Measurements from ENCODE around the gene BMI1. TPM values are rescaled to one million over a fixed set of nuclear protein-coding genes. Genes with fewer than 3 reads are reported as not detected.

Gene BMI1
- total and polyA plus RNA-seq, 2 donors (not counting 3 experiments of a cell fraction or from before 2014, with no cell fraction given), result 12.0 to 25.1 TPM

- Histone ChIP-seq H3K36me3 (ENCODE audit: control insufficient read depth in 2 of 2, extremely low read depth in 1 of 2, insufficient read depth in 2 of 2, low read length in 2 of 2) (no peaks in the 10 kb centered on the region), H4K20me1 (replicated peaks; ENCODE audit: control insufficient read depth, extremely low read depth, insufficient read depth, low read length) (no peaks in the 10 kb centered on the region), H3K79me2 (ENCODE audit: control insufficient read depth, insufficient read depth, low read length) (no peaks in the 10 kb centered on the region), H3K9me1 (replicated peaks; ENCODE audit: control insufficient read depth, extremely low read depth, insufficient read depth, low read length) (no peaks in the 10 kb centered on the region), H3K4me3 (replicated peaks in 1 of 3; ENCODE audit: insufficient read depth in 1 of 3, low read depth in 1 of 3, low read length in 3 of 3) (peak overlapping the region; percentile 78 to 81 (median 80)), H3K4me1 (ENCODE audit: control insufficient read depth, extremely low read depth, insufficient read depth, low read length) (peaks cover 13% of the 10 kb centered on the region), H3K27ac (ENCODE audit: insufficient read depth, low read depth, low read length) (no peak overlapping the region), H3K4me2 (ENCODE audit: insufficient read depth, low read length) (peak overlapping the region; percentile 93), H3K27me3 (ENCODE audit: control insufficient read depth in 2 of 2, insufficient read depth in 2 of 2, low read length in 2 of 2) (peaks cover 73 to 90% of the 10 kb centered on the region in 2 experiments), H2AFZ (ENCODE audit: low read depth, low read length) (peak overlapping the region; percentile 94), H3K9me3 (replicated peaks; ENCODE audit: control insufficient read depth, insufficient read depth, low read length) (no peaks in the 10 kb centered on the region), H3K9ac (replicated peaks; ENCODE audit: extremely low read depth, insufficient read depth, low read length) (peak overlapping the region; percentile 86)
- intact Hi-C loops (cut with micrococcal nuclease) (loop anchor here (1.0 to 5.0 kb wide), 4 partner anchors 20 to 844 kb away; partner anchors contain the start of genes BMI1 and COMMD3), dilution Hi-C loops (cut with MboI; ENCODE audit: extremely low pct_ligation_motif_present, low sequenced_read_pairs) (no loop called here)
- peak; percentile 53 for DNase-seq (ENCODE audit: low read depth, low spot score)
- no TSS peak for BruUV-seq (replicated peaks)
- POLR2A ChIA-PET, result interaction anchor here (1.5 to 1.8 kb wide), 3 partner anchors 25 to 134 kb away, joined by 3 to 8 read pairs (median 4); partner anchors contain the start of gene COMMD3
- FAIRE-seq, result no peak
- TF ChIP-seq JUN (IDR thresholded peaks at IDR 0.05; ENCODE audit: borderline replicate concordance, insufficient read depth, insufficient read length, low read depth), result no peak
- peak; percentile 63 for TF ChIP-seq EZH2 (IDR thresholded peaks at IDR 0.05; ENCODE audit: borderline replicate concordance, low read depth, low read length, severe bottlenecking)
- CTCF ChIA-PET, result interaction anchor here (1.1 to 1.5 kb wide), 3 partner anchors 25 to 845 kb away, joined by 3 to 9 read pairs (median 5); partner anchors contain the start of gene COMMD3
Observed at GRCh38 chr10:22341190-22341925, 20.5 kb downstream of the BMI1 start.

- no peak overlapping the region for H2AFZ ChIP-seq (ENCODE audit: low read depth, low read length)
- H3K9me1 ChIP-seq (replicated peaks; ENCODE audit: control insufficient read depth, extremely low read depth, insufficient read depth, low read length), result no peaks in the 10 kb centered on the region
- FAIRE-seq (no peak), DNase-seq (ENCODE audit: low read depth, low spot score) (no peak)
- no peaks in the 10 kb centered on the region for H3K79me2 ChIP-seq (ENCODE audit: control insufficient read depth, insufficient read depth, low read length)
- peaks cover 73 to 90% of the 10 kb centered on the region in 2 experiments for H3K27me3 ChIP-seq (ENCODE audit: control insufficient read depth in 2 of 2, insufficient read depth in 2 of 2, low read length in 2 of 2)
- H3K4me2 ChIP-seq (ENCODE audit: insufficient read depth, low read length), result no peak overlapping the region
- intact Hi-C loops (cut with micrococcal nuclease) (loop anchor here (1.0 to 5.0 kb wide), 4 partner anchors 21 to 845 kb away; partner anchors contain the start of genes BMI1 and COMMD3), dilution Hi-C loops (cut with MboI; ENCODE audit: extremely low pct_ligation_motif_present, low sequenced_read_pairs) (no loop called here)
- H3K4me1 ChIP-seq (ENCODE audit: control insufficient read depth, extremely low read depth, insufficient read depth, low read length), result peaks cover 13% of the 10 kb centered on the region
- BruUV-seq (replicated peaks), result no TSS peak
- H3K36me3 ChIP-seq (ENCODE audit: control insufficient read depth in 2 of 2, extremely low read depth in 1 of 2, insufficient read depth in 2 of 2, low read length in 2 of 2), result no peaks in the 10 kb centered on the region
- no peaks in the 10 kb centered on the region for H3K9me3 ChIP-seq (replicated peaks; ENCODE audit: control insufficient read depth, insufficient read depth, low read length)
- H4K20me1 ChIP-seq (replicated peaks; ENCODE audit: control insufficient read depth, extremely low read depth, insufficient read depth, low read length), result no peaks in the 10 kb centered on the region
- H3K9ac ChIP-seq (replicated peaks; ENCODE audit: extremely low read depth, insufficient read depth, low read length), result no peak overlapping the region
- CTCF ChIA-PET, result no interaction called here
- TF ChIP-seq MAX (IDR thresholded peaks at IDR 0.05; ENCODE audit: insufficient read depth, insufficient read length), result no peak
- TF ChIP-seq POLR2AphosphoS5 (IDR thresholded peaks at IDR 0.05; ENCODE audit: insufficient read depth, low read depth, low read length), result no peak
- TF ChIP-seq EZH2 (IDR thresholded peaks at IDR 0.05; ENCODE audit: borderline replicate concordance, low read depth, low read length, severe bottlenecking), result no peak
- TF ChIP-seq MYC (IDR thresholded peaks at IDR 0.05; ENCODE audit: low read depth, low read length), result no peak
- no peak for TF ChIP-seq CTCF (IDR thresholded peaks at IDR 0.05; ENCODE audit: extremely low read depth in 1 of 2, insufficient read depth in 1 of 2, low read depth in 1 of 2, low read length in 2 of 2)
- TF ChIP-seq JUN (IDR thresholded peaks at IDR 0.05; ENCODE audit: borderline replicate concordance, insufficient read depth, insufficient read length, low read depth), result no peak
- TF ChIP-seq POLR2A (IDR thresholded peaks at IDR 0.05; ENCODE audit: low read depth, low read length), result no peak
- no peak for TF ChIP-seq GATA2 (IDR thresholded peaks at IDR 0.05; ENCODE audit: insufficient read depth, insufficient read length, low read depth, low read length)
- no peak for TF ChIP-seq FOS (IDR thresholded peaks at IDR 0.05; ENCODE audit: borderline replicate concordance, insufficient read depth, low read length)
- no peak overlapping the region for H3K4me3 ChIP-seq (replicated peaks in 1 of 3; ENCODE audit: insufficient read depth in 1 of 3, low read depth in 1 of 3, low read length in 3 of 3)
- no peak overlapping the region for H3K27ac ChIP-seq (ENCODE audit: insufficient read depth, low read depth, low read length)
- POLR2A ChIA-PET, result no interaction called here
Observed at GRCh38 chr10:22341926-22342196, 21.0 kb downstream of the BMI1 start.

Measured in endothelial cell of umbilical vein (primary cell).